ENCODE measurements around the gene HRH2.

GRCh38 chr5:175686826-175687225, 29.0 kb downstream of the HRH2 start:
- TF ChIP-seq CTCF (conservative IDR thresholded peaks at IDR 0.05), result no peak
- TF ChIP-seq EZH2 (IDR thresholded peaks at IDR 0.05; ENCODE audit: low read depth), result no peak

Measured in PC-9 (cell line).